CD4-positive, alpha-beta T cell treated with Interleukin-2 at 100 ng/mL for 4 hours (primary cell): Measurements from ENCODE around the gene FAM50A.
A peak's percentile ranks its signal among the peaks of the same experiment; 100 is the strongest.

Experiments used
- DNase-seq: peaks from one replicate; pipeline ENCODE4 v3.0.0-alpha.2; 2020; ENCODE audit warnings: low spot score

Gene FAM50A

DNA sequence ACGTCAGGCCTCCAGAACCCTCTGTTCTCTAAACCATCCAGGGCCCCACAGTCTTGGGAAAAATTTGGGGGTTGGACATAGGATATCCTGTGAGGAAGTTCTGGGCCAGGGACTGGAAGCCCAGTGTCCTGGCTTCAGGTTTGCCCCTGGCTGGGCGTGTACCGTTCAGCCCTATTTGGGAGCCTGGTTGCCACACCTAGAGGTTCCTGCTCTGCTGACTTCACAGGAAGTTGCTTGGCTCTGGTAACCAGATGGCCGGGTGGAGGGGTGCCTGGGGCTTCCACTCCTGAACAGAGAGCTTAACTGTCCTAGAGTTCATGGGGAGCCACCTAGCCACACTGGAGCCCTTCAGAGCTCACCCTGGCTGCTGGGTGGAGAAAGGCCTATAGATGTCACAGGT lies 31.5 kb upstream of the FAM50A start:
- peak; percentile 46 for DNase-seq

DNA sequence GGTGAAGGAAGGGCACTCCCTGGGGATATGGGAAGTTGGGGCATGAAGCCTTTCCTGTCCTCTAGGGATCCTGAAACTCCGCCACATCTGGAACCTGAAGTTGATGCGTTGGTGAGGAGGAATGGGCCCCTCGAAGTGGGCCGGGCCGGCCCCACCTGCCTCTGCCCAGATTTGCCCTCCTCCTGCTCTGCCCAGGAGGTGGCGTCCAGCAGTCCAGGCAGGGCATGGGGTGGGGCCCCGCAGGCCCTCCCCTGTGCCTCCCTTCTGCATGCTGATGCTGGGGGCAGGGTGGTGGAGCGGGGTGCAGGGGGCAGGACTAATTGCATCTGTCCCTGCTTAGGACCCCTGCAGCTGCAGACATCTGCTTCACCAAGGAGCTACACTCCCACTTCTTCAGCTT lies 30.8 kb upstream of the FAM50A start:
- DNase-seq = no peak

DNA sequence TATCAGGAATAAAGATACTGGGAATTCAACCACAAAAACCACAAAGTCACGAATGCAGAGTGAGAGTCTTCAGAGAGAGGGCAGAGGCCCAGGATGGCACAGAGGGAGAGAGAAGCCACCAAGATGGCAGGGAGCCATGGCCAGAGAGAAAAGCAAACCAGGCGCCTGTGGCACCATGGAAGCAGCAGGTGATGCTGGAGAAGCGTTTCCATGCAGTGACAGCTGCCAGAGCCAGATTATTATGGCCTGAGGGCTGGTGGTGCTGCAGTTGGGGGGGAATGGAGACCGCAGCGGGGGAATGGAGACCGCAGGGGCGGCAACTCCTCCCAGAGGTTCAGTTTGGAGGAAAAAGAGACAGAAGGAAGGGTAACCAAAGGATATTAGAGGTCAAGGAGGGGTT lies 26.8 kb upstream of the FAM50A start:
- no peak for DNase-seq

DNA sequence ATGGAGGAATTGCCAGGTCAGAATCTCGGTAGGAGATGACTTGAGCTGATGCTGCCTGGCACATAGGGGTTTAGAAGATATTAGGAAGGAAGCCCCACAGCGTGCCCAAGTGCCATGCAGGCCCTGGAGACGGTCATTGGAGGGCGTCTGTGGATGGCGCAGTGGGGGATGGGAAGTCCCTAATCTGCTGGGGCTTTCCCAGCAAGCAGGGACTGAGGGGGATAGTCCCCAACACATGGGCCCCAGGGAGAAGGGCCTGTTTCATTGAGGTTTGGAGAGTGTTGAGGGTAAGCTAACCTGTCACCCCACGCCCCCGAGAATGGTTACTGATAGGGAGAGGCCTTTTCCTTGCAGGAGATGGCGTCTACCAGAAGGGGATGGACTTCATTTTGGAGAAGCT lies 24.8 kb upstream of the FAM50A start:
- no peak for DNase-seq

DNA sequence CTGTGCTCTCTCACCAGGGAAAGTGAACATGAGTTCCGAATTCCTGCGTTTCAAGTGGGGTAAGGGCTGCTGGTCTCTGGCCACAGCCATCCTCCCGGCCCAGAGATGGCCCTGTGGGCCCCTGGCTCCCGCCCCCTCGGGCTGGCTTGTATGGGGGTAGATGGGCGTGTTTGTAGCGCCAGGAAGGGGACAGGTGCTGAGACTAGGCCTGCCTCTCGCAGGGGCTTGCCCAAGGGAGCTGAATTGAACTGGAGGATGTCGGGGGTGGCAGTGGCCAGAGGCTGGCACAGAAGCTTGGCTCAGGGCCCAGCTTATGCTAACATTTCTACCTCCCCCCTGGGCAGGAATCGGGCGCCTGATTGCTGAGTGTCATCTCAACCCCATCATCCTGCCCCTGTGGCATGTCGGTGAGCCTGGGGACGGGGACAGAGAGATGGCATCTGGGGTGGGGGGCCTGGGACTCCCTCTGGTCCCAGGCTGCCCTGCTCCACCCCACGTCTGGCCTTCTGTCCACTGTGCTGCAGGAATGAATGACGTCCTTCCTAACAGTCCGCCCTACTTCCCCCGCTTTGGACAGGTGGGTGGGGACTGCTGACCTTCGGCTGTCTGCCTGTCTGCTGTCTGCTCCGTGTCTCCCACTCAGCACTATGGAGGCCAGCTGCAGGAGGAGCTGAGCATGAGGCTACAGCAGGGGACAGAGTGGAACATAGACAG lies 24.1 kb upstream of the FAM50A start:
- DNase-seq = no peak

DNA sequence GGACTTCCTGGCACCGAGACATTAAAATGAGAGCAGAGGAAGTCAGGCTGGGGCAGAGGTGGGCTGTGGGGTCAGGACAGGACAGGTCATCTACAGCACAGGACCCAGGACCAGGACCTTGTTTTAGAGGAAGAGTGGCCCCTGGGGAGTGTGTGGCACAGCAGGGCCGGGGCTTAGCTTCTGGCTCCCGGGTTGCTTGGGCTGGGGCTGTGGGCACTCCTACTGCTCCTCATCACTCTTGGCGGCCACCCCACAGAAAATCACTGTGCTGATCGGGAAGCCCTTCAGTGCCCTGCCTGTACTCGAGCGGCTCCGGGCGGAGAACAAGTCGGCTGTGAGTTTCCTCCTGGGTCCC lies 23.6 kb upstream of the FAM50A start:
- DNase-seq = no peak

DNA sequence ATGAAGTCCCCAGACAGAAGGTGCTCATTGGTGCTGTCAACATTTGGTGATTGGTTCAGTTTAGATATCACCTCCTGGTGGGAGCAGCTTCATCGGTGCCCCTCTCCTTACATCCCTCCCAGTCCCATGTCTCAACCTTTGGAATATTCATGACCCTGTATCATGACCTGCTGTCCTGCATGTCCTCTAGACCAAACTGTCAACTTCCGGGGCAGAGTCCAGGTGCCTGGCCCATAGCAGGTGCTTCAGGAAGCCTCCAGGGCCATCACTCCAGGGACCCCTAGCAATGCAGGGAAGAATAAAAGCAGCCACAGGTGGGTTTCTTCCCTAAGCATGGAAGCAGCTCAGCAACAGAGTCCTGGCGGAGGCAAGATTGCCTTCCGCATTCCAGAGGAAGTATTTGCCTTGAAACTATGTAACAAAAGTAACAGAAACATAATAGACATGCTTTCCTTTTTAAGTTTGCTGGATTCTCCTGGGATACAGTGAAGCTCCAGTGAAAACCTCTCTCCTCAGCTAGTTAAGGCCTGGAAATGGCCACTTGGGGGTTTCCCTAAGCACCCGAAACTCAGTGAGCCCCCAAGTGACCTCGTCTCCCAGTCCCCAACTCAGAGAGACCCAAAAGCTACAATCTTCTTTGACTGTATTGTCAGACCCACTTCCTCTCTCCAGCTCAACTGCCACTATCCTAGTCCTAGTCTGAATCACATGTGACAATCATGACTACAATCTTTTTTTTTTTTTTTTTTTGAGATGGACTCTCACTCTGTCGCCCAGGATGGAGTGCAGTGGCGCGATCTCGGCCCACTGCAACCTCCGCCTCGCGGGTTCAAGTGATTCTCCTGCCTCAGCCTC lies 16.8 kb upstream of the FAM50A start:
- no peak for DNase-seq

DNA sequence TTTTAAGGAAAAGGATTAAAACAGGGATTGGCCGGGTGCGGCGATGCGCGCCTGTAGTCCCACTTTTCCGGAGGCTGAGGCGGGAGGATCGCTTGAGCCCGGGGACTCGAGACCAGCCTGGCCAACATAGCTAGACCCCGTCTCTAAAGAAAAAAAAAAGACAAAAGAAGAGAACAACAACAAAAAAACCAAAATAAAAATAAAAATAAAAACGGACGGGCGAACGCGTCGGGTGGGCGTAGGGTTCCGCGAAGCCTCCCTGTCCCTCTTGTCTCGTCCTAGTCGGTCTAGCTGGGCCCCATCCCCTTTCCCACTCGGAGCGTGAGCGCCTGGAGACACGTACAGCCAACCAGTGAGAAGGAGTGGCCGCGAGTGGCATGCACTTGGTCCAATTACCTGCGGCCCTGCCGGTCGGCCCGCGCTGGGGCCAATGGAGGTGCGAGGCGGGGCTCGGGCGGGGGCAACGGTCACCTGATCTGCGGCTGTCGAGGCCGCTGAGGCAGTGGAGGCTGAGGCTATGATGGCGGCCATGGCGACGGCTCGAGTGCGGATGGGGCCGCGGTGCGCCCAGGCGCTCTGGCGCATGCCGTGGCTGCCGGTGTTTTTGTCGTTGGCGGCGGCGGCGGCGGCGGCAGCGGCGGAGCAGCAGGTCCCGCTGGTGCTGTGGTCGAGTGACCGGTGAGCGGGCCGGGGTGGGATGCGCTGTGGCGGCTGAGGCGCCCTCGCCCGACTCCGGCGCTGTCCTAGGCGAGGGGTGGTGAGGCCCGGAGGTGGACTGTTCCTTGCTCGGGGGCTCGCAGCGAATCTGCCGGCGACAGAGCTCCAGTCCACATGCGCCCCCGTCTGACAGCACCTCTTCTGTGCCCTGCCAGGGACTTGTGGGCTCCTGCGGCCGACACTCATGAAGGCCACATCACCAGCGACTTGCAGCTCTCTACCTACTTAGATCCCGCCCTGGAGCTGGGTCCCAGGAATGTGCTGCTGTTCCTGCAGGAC lies 15.5 kb upstream of the FAM50A start, which contains the start of gene ATP6AP1:
Gene ATP6AP1 (plus strand): TSS at position 502 of the 996 bp plus-strand sequence. CDS start 16 bp downstream, at position 518.
- peak; percentile 90 for DNase-seq

DNA sequence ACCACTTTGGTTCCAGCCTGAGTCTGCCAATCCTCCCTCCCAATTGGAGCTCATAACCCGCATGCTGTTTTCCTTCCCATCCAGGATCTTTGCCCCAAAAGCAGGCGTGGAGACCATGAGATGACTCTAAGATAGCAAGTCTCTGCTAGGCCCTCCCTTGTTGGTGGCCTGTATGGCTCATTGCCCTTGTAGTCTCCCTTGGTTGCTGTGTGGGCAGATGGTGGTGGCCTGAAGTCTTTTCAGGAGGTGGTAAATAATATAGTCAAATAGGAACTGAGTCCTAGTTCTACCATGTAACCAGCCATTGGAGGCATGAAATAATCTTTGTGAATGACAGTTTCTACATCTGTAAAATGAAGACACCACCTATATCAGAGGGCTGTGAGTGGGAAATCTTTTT lies 14.2 kb upstream of the FAM50A start:
- DNase-seq = no peak

DNA sequence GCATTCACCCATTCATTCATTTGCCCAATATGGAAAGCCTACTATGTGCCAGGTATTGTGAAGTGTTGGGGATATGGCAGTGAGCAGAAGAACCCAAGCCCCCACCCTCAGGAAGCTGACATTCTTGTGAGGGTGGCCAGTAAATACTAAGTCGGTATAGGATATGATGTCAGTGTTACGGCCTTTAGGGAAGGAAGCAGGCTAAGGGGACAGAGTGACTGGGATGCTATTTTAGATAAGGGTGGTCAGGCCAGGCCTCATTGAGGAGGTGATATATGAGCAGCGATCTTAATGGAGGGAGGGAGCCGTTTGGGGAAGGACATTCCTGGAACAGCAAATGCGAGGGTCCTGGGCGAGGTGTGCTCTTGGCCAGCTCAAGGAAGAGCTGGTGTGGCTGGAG lies 13.5 kb upstream of the FAM50A start:
- DNase-seq = no peak

DNA sequence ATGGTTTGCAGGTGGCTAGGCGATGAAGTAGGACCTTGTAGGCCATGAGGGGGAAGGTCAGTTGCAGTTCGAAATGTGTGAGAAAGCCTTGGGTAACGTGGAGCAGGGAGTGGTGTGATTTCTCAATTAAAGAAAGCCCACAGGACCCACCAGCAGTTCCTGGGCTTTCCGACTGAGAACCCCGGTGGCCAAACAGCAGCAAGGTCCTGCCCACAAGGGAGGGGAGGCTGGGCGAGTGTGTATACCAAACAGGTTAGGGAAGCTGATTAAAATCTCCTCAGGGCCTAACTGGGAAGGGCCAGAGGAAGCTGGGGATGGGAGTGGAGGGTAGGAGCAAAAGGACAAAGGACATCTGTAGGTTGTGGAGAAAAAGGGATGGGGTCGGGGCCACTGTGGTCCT lies 13.0 kb upstream of the FAM50A start:
- DNase-seq = no peak

DNA sequence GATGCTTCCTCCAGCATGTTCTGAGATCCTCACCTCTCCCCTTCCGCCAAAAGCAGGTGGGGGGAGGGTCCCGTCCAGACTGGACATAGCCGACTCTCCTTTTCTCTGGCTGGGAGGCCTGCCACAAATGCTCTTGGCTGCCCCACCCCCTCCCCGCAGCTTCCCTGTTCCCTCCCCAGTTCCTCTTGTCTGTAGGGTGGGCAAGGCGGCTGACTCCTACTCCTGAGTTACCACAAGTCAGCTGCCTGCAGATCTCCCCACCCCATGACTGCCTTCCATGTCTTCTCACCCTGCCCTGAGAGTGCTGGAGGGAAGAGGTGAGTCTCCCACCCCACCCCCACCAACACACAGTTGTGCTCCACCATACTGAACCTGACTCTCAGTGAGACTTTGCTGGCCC lies 12.6 kb upstream of the FAM50A start:
- no peak for DNase-seq

DNA sequence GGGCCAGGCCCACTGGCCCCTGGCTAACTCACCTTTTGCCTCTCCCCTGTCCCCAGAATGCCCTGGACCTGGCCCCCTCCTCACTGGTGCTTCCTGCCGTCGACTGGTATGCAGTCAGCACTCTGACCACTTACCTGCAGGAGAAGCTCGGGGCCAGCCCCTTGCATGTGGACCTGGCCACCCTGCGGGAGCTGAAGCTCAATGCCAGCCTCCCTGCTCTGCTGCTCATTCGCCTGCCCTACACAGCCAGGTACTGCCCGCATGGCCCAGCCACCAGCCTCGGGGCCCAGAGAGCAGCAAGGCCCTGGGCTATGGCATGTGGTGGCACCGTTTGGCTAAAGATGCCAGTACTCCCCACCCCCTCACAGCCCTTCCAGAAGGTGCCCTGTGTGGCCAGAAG lies 11.7 kb upstream of the FAM50A start:
- DNase-seq = no peak

DNA sequence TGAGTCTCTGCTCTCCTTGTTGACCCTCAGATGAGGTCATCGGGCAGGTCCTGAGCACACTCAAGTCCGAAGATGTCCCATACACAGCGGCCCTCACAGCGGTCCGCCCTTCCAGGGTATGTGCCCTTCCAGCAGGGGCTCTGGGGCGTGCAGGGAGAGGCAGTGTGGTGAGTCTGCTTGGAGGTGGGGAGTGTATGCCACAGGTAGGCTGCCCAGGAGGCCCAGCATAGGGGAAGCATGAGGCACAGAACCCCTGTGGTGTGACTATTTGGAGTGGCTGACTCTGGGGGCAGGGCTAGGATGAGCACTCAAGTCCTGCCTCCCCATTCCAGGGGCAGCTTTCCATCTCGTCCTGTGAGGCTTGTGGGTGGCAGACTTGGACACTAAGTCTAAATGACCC lies 10.3 kb upstream of the FAM50A start:
- no peak for DNase-seq

DNA sequence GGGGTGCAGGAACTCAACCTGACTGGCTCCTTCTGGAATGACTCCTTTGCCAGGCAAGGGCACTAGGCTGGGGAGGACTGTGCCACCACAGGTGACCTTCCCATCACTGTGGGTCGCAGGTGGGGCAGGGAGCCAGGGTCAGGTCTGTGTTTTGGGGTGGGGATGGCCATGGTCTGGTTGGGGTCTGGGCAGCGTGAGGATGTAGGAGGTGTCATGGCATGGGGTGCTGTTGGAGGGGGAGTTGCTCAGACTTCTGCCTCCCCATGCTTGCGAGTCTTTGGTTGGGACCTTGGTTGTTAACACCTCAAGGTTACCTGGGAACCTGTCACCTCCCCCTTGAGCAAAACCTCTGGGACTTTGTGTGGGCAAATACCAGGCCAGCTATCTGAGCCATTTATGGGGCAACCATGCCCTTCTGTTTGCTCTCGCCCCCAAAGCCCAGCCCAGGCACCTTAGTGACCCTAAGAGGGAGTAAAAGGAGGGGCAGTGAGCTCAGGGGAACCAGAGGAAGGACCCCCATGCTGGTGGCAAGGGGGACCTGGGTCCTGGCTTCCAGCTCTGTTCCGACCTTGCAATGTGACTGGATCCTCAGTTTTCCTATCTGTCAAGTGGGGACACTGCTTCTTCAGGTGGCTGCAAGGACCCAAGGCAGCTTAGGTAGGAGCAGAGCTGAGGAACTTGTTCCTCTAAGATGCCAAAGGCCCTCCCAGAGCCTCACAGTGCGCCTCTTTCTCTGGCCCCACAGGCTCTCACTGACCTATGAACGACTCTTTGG lies 9.4 kb upstream of the FAM50A start:
- no peak for DNase-seq

DNA sequence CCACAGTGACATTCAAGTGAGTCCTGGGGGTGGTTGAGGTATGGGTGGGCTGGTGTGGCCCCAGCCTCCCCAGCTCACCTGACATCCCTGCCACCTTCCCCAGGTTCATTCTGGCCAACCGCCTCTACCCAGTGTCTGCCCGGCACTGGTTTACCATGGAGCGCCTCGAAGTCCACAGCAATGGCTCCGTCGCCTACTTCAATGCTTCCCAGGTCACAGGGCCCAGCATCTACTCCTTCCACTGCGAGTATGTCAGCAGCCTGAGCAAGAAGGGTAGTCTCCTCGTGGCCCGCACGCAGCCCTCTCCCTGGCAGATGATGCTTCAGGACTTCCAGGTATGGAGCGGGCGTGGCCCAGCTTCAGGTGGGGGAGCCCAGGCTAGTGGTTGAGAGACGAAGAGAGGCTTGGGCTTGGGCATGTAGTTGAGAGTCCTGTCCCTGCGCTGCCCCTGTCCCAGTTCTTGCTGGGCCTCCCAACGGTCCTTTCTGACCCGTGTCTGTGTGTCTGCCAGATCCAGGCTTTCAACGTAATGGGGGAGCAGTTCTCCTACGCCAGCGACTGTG lies 8.7 kb upstream of the FAM50A start:
- no peak for DNase-seq

DNA sequence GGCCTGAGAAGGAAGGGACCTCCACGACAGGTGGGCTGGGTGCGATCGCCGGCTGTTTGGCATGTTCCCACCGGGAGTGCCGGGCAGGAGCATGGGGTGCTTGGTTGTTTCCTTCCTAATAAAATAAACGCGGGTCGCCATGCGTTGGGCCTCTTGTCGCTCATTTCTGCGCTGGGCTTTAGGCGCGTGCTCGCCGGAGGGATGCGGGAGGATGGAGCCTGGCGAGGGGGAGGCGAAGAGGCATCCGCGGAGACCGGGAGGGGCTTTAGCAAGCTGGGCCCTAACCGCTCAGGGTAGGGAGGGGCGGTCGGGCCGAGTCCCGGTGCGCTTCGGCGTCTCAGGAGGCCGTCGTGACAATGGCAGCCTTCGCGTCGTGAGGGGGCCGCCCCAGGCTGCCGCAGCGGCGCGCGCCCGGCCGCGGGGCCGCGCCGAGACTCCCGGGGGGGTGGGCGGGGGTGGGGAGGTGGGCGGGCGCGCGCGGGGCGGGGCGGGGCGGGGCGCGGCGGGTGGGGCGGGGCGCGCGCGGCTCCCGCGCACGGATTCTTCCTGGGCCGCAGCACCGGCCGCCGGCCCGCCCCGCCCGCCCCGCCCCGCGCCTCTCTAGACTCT lies 7.5 kb upstream of the FAM50A start:
- peak; percentile 53 for DNase-seq

DNA sequence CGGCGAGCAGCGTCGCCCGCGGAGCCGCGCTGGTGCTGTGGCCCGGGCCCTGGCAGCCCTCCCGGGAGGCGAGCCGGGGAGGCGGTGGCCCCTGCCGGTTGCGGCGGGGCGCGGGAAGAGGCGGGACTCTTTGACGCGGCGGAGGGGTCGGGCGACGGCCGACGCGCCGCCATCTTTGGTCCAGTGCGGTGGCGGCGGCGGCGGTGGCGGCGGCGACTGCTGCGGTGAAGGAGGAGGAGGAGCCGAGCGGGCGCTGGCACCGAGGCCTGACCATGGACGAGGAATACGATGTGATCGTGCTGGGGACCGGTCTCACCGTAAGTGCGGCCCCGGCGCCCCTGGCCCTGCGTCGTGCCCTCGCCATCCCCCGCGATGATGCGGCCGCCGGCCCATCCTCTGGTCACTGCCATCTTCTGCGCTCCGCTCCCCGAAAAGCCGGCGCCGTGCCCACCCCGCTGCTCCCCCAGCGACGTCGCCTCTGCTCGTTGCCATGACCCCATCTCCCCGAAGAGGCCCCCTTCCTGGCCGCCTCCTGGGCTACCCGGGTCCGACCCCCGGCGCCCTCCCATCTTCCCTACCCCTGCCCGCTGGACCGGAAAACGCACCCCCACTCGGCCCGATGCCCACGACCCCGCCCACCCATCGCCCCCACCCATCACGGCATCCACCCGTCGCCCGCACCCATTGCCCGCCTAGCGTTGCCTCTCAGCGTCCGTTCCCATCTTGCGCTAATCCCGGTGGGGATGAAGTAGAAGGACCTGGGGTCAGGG lies 6.8 kb upstream of the FAM50A start, which contains the start of gene GDI1:
Gene GDI1 (plus strand): TSS at position 172 of the 770 bp plus-strand sequence. CDS start 101 bp downstream, at position 273.
- DNase-seq = peak; percentile 53

DNA sequence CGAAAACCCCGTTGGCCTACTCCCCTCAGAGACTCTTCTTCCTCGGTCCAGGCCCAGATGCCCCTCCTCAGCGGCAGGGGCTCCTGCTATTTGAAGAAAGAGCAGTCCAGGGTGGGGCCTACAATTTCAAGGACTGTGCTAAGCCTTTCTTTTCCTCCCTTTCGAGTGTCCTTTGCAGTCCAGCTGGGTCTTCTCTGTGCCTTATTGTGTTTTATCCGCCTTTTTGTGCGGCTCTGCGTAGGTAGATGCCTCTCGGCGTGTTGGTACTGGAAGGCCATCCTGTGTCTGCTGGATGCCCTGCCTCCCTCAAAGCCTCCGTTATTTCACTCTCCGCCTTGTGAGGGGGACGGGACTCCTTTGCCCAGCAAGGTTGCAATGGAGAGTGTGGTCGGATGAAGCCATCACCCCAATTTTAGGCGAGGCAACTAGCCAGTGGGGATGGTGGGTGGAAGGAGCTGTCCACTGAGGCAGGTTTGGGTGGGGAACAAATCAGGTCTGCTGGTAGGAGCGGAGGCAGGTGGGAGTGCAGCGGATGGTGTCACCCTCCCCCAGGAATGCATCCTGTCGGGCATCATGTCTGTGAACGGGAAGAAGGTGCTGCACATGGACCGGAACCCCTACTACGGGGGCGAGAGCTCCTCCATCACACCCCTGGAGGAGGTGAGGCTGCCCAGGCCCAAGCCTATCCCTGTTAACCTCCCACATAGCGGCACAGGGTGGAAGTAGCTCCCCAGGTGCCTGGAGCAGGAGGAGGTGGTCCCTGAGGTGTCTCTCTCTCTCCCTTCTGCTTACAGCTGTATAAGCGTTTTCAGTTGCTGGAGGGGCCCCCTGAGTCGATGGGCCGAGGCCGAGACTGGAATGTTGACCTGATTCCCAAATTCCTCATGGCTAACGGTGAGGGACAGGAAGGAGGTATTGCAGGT lies 5.7 kb upstream of the FAM50A start:
- DNase-seq = no peak
